ENCODE measurements around the gene ULK4. TPM values are rescaled to one million over a fixed set of nuclear protein-coding genes. Genes with fewer than 3 reads are reported as not detected.

Gene ULK4
- polyA plus RNA-seq, 1 of the 3 experiments (the other 2 are of a cell fraction), result 6.2 TPM

- no peaks in the 10 kb centered on the region for H3K9me3 ChIP-seq
- no peak overlapping the region for H3K4me3 ChIP-seq (ENCODE audit: low read depth in 2 of 2, low read length in 1 of 2)
- TF ChIP-seq NFIC (IDR thresholded peaks at IDR 0.05; ENCODE audit: borderline replicate concordance) (no peak), USF2 (IDR thresholded peaks at IDR 0.05; ENCODE audit: borderline replicate concordance, low read depth, low read length) (no peak), CTCF (IDR thresholded peaks at IDR 0.05) (no peak), RXRA (IDR thresholded peaks at IDR 0.05; ENCODE audit: borderline replicate concordance, low read depth) (no peak), GABPA (IDR thresholded peaks at IDR 0.05; ENCODE audit: low read depth) (no peak), MAX (IDR thresholded peaks at IDR 0.05; ENCODE audit: low read depth) (no peak), JUND (IDR thresholded peaks at IDR 0.05) (no peak), EZH2phosphoT487 (IDR thresholded peaks at IDR 0.05; ENCODE audit: borderline replicate concordance, low read depth) (no peak), TEAD4 (IDR thresholded peaks at IDR 0.05; ENCODE audit: borderline replicate concordance, insufficient read depth) (no peak), EP300 (IDR thresholded peaks at IDR 0.05; ENCODE audit: borderline replicate concordance in 1 of 2, low read depth in 1 of 2, low read length in 1 of 2) (no peak), RAD21 (IDR thresholded peaks at IDR 0.05; ENCODE audit: low read length) (no peak), YY1 (IDR thresholded peaks at IDR 0.05; ENCODE audit: low read depth) (no peak), ZBTB33 (IDR thresholded peaks at IDR 0.05; ENCODE audit: borderline replicate concordance, low read depth) (no peak), SMC3 (IDR thresholded peaks at IDR 0.05; ENCODE audit: low read depth, low read length) (no peak), ELF1 (IDR thresholded peaks at IDR 0.05) (no peak)
- H4K20me1 ChIP-seq (ENCODE audit: insufficient read depth), result no peaks in the 10 kb centered on the region
- peaks cover 9% of the 10 kb centered on the region for H3F3A ChIP-seq (replicated peaks; ENCODE audit: insufficient read depth)
- H3K79me2 ChIP-seq (ENCODE audit: insufficient read depth), result no peaks in the 10 kb centered on the region
- H3K36me3 ChIP-seq (replicated peaks in 1 of 2; ENCODE audit: control insufficient read depth in 1 of 2, insufficient read depth in 2 of 2, low read length in 1 of 2), result peaks cover 0 to 11% of the 10 kb centered on the region in 2 experiments
- ChIA-PET POLR2A (no interaction called here), CTCF (interaction anchor here (1.2 to 1.4 kb wide), 3 partner anchors 11 to 210 kb away, joined by 3 to 5 read pairs (median 3); no protein-coding TSS in a partner anchor)
- H3K9ac ChIP-seq, result no peak overlapping the region
- DNase-seq, result no peak
- H3K4me1 ChIP-seq (ENCODE audit: control insufficient read depth in 1 of 2, insufficient read depth in 2 of 2, low read depth in 1 of 2, low read length in 1 of 2), result no peaks in the 10 kb centered on the region
- no peaks in the 10 kb centered on the region for H3K9me2 ChIP-seq
- 95% methylated on average over 3 of the region's 3 CpGs for WGBS (ENCODE audit: low lambda C conversion rate)
- H3K27ac ChIP-seq (ENCODE audit: low read depth in 2 of 2, low read length in 1 of 2), result no peak overlapping the region
- H3K4me2 ChIP-seq, result no peak overlapping the region
- H3K27me3 ChIP-seq (ENCODE audit: insufficient read depth), result no peaks in the 10 kb centered on the region
- no peak overlapping the region for H2AFZ ChIP-seq (ENCODE audit: low read depth)
Observed at GRCh38 chr3:41907330-41908073, 54.4 kb downstream of the ULK4 start.
